Liver (tissue), 9 donors: ENCODE measurements around the gene RCOR1. TPM values are rescaled to one million over a fixed set of nuclear protein-coding genes. Genes with fewer than 3 reads are reported as not detected.
"Not testable (repeated sequence)": the region's sequence is repeated elsewhere in the genome, so short reads cannot be mapped to it uniquely, and the experiment has no call there.

Source experiments
- DNase-seq: peaks from one replicate; pipeline ENCODE4 v3.0.0-alpha.2; 2017; ENCODE audit warnings: low spot score
- H3K27ac ChIP-seq, 2 donors: one replicate each; pipeline ENCODE4 v1.7.0; 2013; ENCODE audit warnings: inconsistent platforms in 2 of 2, low read length in 2 of 2, control low read depth in 1 of 2, low read depth in 1 of 2, mild to moderate bottlenecking in 1 of 2
- H3K27me3 ChIP-seq, 4 donors: one replicate each; pipeline versions ENCODE4 v1.6.1 to v1.7.0; 2013; ENCODE audit warnings: low read length in 3 of 4, inconsistent platforms in 1 of 4, mild to moderate bottlenecking in 1 of 4, moderate library complexity in 1 of 4; ENCODE audit not compliant: control insufficient read depth in 4 of 4, insufficient read depth in 4 of 4
- H3K36me3 ChIP-seq, 4 donors: one replicate each; pipeline versions ENCODE4 v1.6.1 to v1.7.0; 2013; ENCODE audit warnings: low read length in 3 of 4, mild to moderate bottlenecking in 3 of 4, low read depth in 1 of 4, moderate library complexity in 1 of 4; ENCODE audit not compliant: control insufficient read depth in 4 of 4, insufficient read depth in 3 of 4
- H3K4me1 ChIP-seq, 4 donors: one replicate each; pipeline versions ENCODE4 v1.6.1 to v1.7.0; 2013; ENCODE audit warnings: low read length in 3 of 4, mild to moderate bottlenecking in 3 of 4, moderate library complexity in 1 of 4; ENCODE audit not compliant: control insufficient read depth in 4 of 4, insufficient read depth in 4 of 4
- H3K4me3 ChIP-seq, 3 donors: one replicate each; pipeline versions ENCODE4 v1.6.1 to v1.7.0; 2013; ENCODE audit warnings: low read length in 3 of 3, control low read depth in 1 of 3, low read depth in 1 of 3, mild to moderate bottlenecking in 1 of 3
- H3K9ac ChIP-seq, 2 donors: one replicate each; pipeline ENCODE4 v1.7.0; 2013; ENCODE audit warnings: low read length in 2 of 2, mild to moderate bottlenecking in 2 of 2, moderate library complexity in 2 of 2, control low read depth in 1 of 2, low read depth in 1 of 2
- H3K9me3 ChIP-seq, 4 donors: one replicate each; pipeline versions ENCODE4 v1.6.1 to v1.7.0; 2013; ENCODE audit warnings: low read length in 3 of 4; ENCODE audit not compliant: control insufficient read depth in 4 of 4
- EGR1 ChIP-seq, 2 donors: IDR thresholded peaks; 2 replicates each; pipeline ENCODE4 v1.6.1; 2016 to 2018; ENCODE audit warnings: antibody characterized with exemption in 2 of 2, low read depth in 2 of 2
- FOXA1 ChIP-seq: IDR thresholded peaks from 2 replicates; pipeline ENCODE4 v1.6.1; 2016; ENCODE audit warnings: antibody characterized with exemption
- GABPA ChIP-seq, 2 donors: IDR thresholded peaks in 1 of 2; conservative IDR thresholded peaks in 1 of 2; 2 replicates each; pipeline ENCODE4 v1.6.1; 2016; ENCODE audit warnings: antibody characterized with exemption in 2 of 2, mild to moderate bottlenecking in 1 of 2, moderate library complexity in 1 of 2
- HNF4A ChIP-seq, 2 donors: conservative IDR thresholded peaks; 2 replicates each; pipeline ENCODE4 v1.6.1; 2016; ENCODE audit warnings: antibody characterized with exemption in 2 of 2, mild to moderate bottlenecking in 2 of 2
- JUND ChIP-seq, 2 donors: IDR thresholded peaks; 2 replicates each; pipeline ENCODE4 v1.6.1; 2016; ENCODE audit warnings: antibody characterized with exemption in 2 of 2
- MAX ChIP-seq: IDR thresholded peaks from 2 replicates; pipeline ENCODE4 v1.6.1; 2016; ENCODE audit warnings: antibody characterized with exemption
- NR2F2 ChIP-seq: IDR thresholded peaks from 2 replicates; pipeline ENCODE4 v1.6.1; 2016; ENCODE audit warnings: antibody characterized with exemption
- TAF1 ChIP-seq: conservative IDR thresholded peaks from 2 replicates; pipeline ENCODE4 v1.6.1; 2016; ENCODE audit warnings: antibody characterized with exemption, mild to moderate bottlenecking
- ZBTB33 ChIP-seq: IDR thresholded peaks from 2 replicates; pipeline ENCODE4 v1.6.1; 2016; ENCODE audit warnings: antibody characterized with exemption
- WGBS: extraction: QIAGEN DNeasy Blood & Tissue Kit; methylation state at CpG from one replicate; pipeline ENCODE4 v1.1.7; 2013; 5-methylcytosine and 5-hydroxymethylcytosine counted together
- polyA plus RNA-seq, 2 donors: library from polyadenylated mRNA; stranded (reverse) in 1 of 2; unstranded in 1 of 2; fragments of 200-250 nt in 1 of 2; fragments of >200 nt in 1 of 2; fragmentation: Nextera tagmentation in 1 of 2; extraction: Ambion mirVana in 1 of 2; gene quantifications; one replicate each; pipeline versions ENCODE4 v1.2.1 to v1.2.3, GENCODE V29; 2013 to 2015
- total RNA-seq, 2 donors: library from RNA; depleted of rRNA; stranded (reverse); fragments of >200 nt; gene quantifications; one replicate each; pipeline ENCODE4 v1.2.3, GENCODE V29; 2014
- donor health status: healthy.
- donor health status: healthy.
- donor health status: healthy.
- donor health status: healthy.
- donor health status: healthy.

RCOR1 gene
- total and polyA plus RNA-seq, 4 donors, result 4.2 to 17.0 (median 5.7) TPM

GRCh38 chr14:102610968-102611811, 18.7 kb downstream of the RCOR1 start:
- no peaks in the 10 kb centered on the region for H3K27me3 ChIP-seq
- no peaks in the 10 kb centered on the region for H3K9me3 ChIP-seq
- WGBS, result 78% methylated on average over 5 of the region's 5 CpGs
- H3K4me1 ChIP-seq, result no peaks in the 10 kb centered on the region
- H3K4me3 ChIP-seq, result no peak overlapping the region
- no peak for DNase-seq
- H3K36me3 ChIP-seq, result no peaks in the 10 kb centered on the region
- TF ChIP-seq JUND (IDR thresholded peaks at IDR 0.05) (no peak), EGR1 (IDR thresholded peaks at IDR 0.05; ENCODE audit: low read depth in 2 of 2) (no peak), FOXA1 (no peak), MAX (no peak), ZBTB33 (no peak), TAF1 (no peak)
- H3K9ac ChIP-seq, result no peak overlapping the region
- no peak overlapping the region for H3K27ac ChIP-seq

GRCh38 chr14:102616318-102616717, 23.9 kb downstream of the RCOR1 start:
- H3K27ac ChIP-seq, result peak overlapping the region in 1 of 2 donors; percentile 64

GRCh38 chr14:102616799-102617198, 24.4 kb downstream of the RCOR1 start:
- WGBS, result 32% methylated on average over 3 of the region's 3 CpGs
- DNase-seq, result no peak
- H3K9me3 ChIP-seq, result no peaks in the 10 kb centered on the region
- H3K36me3 ChIP-seq, result no peaks in the 10 kb centered on the region
- no peaks in the 10 kb centered on the region for H3K27me3 ChIP-seq
- no peak overlapping the region for H3K4me3 ChIP-seq
- H3K9ac ChIP-seq, result no peak overlapping the region
- H3K4me1 ChIP-seq, result peaks cover 0 to 11% (median 9%) of the 10 kb centered on the region in 4 donors
- peak in 1 of 2 donors; percentile 5 for TF ChIP-seq HNF4A (conservative IDR thresholded peaks at IDR 0.05)
- no peak for TF ChIP-seq FOXA1
- no peak for TF ChIP-seq JUND (IDR thresholded peaks at IDR 0.05)
- TF ChIP-seq TAF1, result no peak
- peak overlapping the region in 1 of 2 donors; percentile 64 for H3K27ac ChIP-seq

More at GRCh38 chr14:102616318-102616717, 23.9 kb downstream of the RCOR1 start:
- Histone ChIP-seq H3K4me1 (peaks cover 0 to 11% (median 9%) of the 10 kb centered on the region in 4 donors), H3K36me3 (no peaks in the 10 kb centered on the region), H3K27me3 (no peaks in the 10 kb centered on the region), H3K4me3 (no peak overlapping the region), H3K9me3 (no peaks in the 10 kb centered on the region), H3K9ac (no peak overlapping the region)
- WGBS, result 94% methylated on average over 2 of the region's 2 CpGs
- no peak for TF ChIP-seq NR2F2
- no peak for TF ChIP-seq GABPA (IDR thresholded peaks at IDR 0.05 in 1 of 2, conservative IDR thresholded peaks at IDR 0.05 in 1 of 2)
- DNase-seq, result no peak

- H3K9ac ChIP-seq, H3K9me3 ChIP-seq, H3K36me3 ChIP-seq, H3K27me3 ChIP-seq, DNase-seq, H3K4me3 ChIP-seq, H3K27ac ChIP-seq: not testable (repeated sequence)
- H3K4me1 ChIP-seq, result peaks cover 0 to 11% (median 9%) of the 10 kb centered on the region in 4 donors
- 94% methylated on average over 6 of the region's 6 CpGs for WGBS
These were observed 26.6 kb downstream of the RCOR1 start for GRCh38 chr14:102619012-102619411.
